K562 (cell line): ENCODE results near the gene PLA2G12B.

Source experiments
- EZH2 ChIP-seq: IDR thresholded peaks from 2 replicates; pipeline ENCODE4 v1.6.1; 2012; ENCODE audit warnings: low read depth, mild to moderate bottlenecking, inconsistent platforms, low read length, borderline replicate concordance
- ZNF311 ChIP-seq: fragments of 250-450 bp; sonication (Bioruptor Pico); IDR thresholded peaks from 2 replicates; pipeline ENCODE4 v1.4.0; 2020; ENCODE audit warnings: mild to moderate bottlenecking, moderate library complexity
- ZNF354B ChIP-seq: fragments of 250-450 bp; sonication (Bioruptor Pico); IDR thresholded peaks from 2 replicates; pipeline ENCODE4 v1.4.0; 2020
- TF ChIP-seq, protein P1 (sequence below), 3 experiments: IDR thresholded peaks in 2 of 3; conservative IDR thresholded peaks in 1 of 3; 2 replicates each; pipeline ENCODE4 v1.5.1; 2011 to 2012; ENCODE audit warnings: low read length in 3 of 3, mild to moderate bottlenecking in 3 of 3, control low read depth in 2 of 3, improper control_type of control experiment in 1 of 3, inconsistent platforms in 1 of 3, low read depth in 1 of 3, mixed read lengths in 1 of 3, moderate library complexity in 1 of 3; ENCODE audit not compliant: insufficient read depth in 2 of 3
- TF ChIP-seq, protein P2 (sequence below): sonication (generic); formaldehyde crosslinking; IDR thresholded peaks from 2 replicates; pipeline ENCODE4 v1.9.0; 2022; ENCODE audit warnings: mild to moderate bottlenecking, missing genetic modification reagents
- TF ChIP-seq, protein P3 (sequence below): sonication (generic); formaldehyde crosslinking; IDR thresholded peaks from 2 replicates; pipeline ENCODE4 v1.8.1; 2023; ENCODE audit warnings: mild to moderate bottlenecking, missing genetic modification reagents

DNA sequence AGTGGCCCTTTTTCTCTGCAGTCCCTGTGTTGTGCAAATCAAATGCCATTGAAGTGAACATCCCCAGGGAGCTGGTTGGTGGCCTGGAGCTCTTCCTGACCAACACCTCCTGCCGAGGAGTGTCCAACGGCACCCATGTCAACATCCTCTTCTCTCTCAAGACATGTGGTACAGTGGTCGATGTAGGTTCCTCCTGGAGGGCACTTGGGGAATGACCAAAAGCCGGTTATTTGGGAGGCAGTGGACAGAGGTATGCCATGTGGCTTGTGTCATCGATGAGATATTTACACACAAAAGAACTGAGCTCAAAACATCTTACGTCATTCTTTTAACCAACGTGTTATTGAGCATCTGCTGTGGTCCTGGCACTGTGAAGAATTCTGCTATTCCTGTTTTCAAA, 41.3 kb downstream of the PLA2G12B start:
- TF ChIP-seq, protein P1, sequence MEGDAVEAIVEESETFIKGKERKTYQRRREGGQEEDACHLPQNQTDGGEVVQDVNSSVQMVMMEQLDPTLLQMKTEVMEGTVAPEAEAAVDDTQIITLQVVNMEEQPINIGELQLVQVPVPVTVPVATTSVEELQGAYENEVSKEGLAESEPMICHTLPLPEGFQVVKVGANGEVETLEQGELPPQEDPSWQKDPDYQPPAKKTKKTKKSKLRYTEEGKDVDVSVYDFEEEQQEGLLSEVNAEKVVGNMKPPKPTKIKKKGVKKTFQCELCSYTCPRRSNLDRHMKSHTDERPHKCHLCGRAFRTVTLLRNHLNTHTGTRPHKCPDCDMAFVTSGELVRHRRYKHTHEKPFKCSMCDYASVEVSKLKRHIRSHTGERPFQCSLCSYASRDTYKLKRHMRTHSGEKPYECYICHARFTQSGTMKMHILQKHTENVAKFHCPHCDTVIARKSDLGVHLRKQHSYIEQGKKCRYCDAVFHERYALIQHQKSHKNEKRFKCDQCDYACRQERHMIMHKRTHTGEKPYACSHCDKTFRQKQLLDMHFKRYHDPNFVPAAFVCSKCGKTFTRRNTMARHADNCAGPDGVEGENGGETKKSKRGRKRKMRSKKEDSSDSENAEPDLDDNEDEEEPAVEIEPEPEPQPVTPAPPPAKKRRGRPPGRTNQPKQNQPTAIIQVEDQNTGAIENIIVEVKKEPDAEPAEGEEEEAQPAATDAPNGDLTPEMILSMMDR (IDR thresholded peaks at IDR 0.05 in 2 of 3, conservative IDR thresholded peaks at IDR 0.05 in 1 of 3; ENCODE audit: insufficient read depth in 2 of 3, low read depth in 1 of 3, low read length in 3 of 3), result no peak; a peak in 1 of 6 replicates
- TF ChIP-seq EZH2, result no peak
- TF ChIP-seq, protein P2, sequence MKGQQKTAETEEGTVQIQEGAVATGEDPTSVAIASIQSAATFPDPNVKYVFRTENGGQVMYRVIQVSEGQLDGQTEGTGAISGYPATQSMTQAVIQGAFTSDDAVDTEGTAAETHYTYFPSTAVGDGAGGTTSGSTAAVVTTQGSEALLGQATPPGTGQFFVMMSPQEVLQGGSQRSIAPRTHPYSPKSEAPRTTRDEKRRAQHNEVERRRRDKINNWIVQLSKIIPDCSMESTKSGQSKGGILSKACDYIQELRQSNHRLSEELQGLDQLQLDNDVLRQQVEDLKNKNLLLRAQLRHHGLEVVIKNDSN (CRISPR knock-in tag), result no peak
- TF ChIP-seq, protein P3, sequence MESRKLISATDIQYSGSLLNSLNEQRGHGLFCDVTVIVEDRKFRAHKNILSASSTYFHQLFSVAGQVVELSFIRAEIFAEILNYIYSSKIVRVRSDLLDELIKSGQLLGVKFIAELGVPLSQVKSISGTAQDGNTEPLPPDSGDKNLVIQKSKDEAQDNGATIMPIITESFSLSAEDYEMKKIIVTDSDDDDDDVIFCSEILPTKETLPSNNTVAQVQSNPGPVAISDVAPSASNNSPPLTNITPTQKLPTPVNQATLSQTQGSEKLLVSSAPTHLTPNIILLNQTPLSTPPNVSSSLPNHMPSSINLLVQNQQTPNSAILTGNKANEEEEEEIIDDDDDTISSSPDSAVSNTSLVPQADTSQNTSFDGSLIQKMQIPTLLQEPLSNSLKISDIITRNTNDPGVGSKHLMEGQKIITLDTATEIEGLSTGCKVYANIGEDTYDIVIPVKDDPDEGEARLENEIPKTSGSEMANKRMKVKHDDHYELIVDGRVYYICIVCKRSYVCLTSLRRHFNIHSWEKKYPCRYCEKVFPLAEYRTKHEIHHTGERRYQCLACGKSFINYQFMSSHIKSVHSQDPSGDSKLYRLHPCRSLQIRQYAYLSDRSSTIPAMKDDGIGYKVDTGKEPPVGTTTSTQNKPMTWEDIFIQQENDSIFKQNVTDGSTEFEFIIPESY (CRISPR knock-in tag), result no peak
- TF ChIP-seq ZNF354B (CRISPR knock-in tag), result no peak
- no peak for TF ChIP-seq ZNF311 (CRISPR knock-in tag)
